C4-2B (cell line): Measurements from ENCODE around the gene COL4A1.

Experiments used
- CTCF ChIP-seq: fragments of 450-650 bp; conservative IDR thresholded peaks from 2 replicates; pipeline ENCODE4 v1.5.1; 2017; ENCODE audit warnings: mild to moderate bottlenecking
- ZFX ChIP-seq: fragments of 450-650 bp; IDR thresholded peaks from 2 replicates; pipeline ENCODE4 v1.6.1; 2017

- TF ChIP-seq CTCF (no peak), ZFX (no peak)
Observed at GRCh38 chr13:110216006-110216397, 91.0 kb downstream of the COL4A1 start.
